Measurements from ENCODE around the gene MSH3. TPM values are rescaled to one million over a fixed set of nuclear protein-coding genes. Genes with fewer than 3 reads are reported as not detected.

The MSH3 gene
- total and polyA plus RNA-seq, 2 of the 8 experiments (the other 6 are each of a cell fraction or from before 2014, with no cell fraction given) = 3.6 to 22.6 TPM

DNA sequence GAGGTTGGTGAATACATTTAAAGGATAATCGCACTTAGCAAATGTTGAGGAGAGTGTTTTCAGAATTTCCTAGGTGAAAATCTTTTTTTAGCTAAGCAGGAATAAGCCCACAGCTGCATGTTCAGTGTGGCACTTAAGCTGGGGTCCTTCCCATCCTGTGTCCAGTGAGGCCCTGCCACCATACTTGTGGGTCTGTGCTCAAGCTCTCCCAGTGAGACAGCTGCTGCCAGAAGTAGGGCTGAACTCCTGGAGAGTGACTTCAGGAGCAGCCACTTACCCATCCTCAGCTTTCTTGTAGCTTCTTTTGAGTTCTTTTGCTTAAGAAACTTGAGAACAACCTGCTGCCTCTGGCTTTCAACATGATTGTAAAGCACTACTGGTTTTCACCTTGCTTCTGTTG, 110.3 kb downstream of the MSH3 start:
- Histone ChIP-seq H3K9ac (replicated peaks in 1 of 4; ENCODE audit: extremely low read depth in 1 of 4, low read depth in 3 of 4, low read length in 3 of 4) (no peak overlapping the region), H3K4me1 (replicated peaks in 1 of 4; ENCODE audit: control insufficient read depth in 3 of 4, insufficient read depth in 4 of 4, low read length in 3 of 4) (peaks cover 0 to 4% (median 0%) of the 10 kb centered on the region in 4 experiments; a peak in 1 of 7 replicates), H3K14ac (ENCODE audit: insufficient read length) (no peak overlapping the region), H4K8ac (ENCODE audit: extremely low read depth, insufficient read depth, low read length) (no peak overlapping the region), H2AK5ac (ENCODE audit: low read depth, low read length) (no peak overlapping the region), H3K4me2 (ENCODE audit: insufficient read depth in 1 of 2, low read depth in 2 of 2, low read length in 2 of 2) (no peak overlapping the region), H4K20me1 (replicated peaks in 1 of 2; ENCODE audit: control insufficient read depth in 1 of 2, insufficient read depth in 2 of 2, low read length in 2 of 2) (no peaks in the 10 kb centered on the region), H2BK5ac (ENCODE audit: low read depth, low read length) (no peak overlapping the region), H2BK15ac (ENCODE audit: low read length) (no peak overlapping the region), H3K79me2 (ENCODE audit: control insufficient read depth in 1 of 2, insufficient read depth in 2 of 2, low read length in 2 of 2) (no peaks in the 10 kb centered on the region), H3K79me1 (ENCODE audit: low read depth, low read length) (no peaks in the 10 kb centered on the region), H3K23ac (ENCODE audit: insufficient read length) (no peak overlapping the region), H3K9me3 (ENCODE audit: insufficient read depth in 2 of 2, low read depth in 1 of 2, low read length in 1 of 2) (no peaks in the 10 kb centered on the region), H3K18ac (ENCODE audit: extremely low read depth, low read length) (no peak overlapping the region), H2BK12ac (ENCODE audit: low read depth, low read length) (no peak overlapping the region), H2BK120ac (replicated peaks; ENCODE audit: low read depth, low read length) (no peak overlapping the region), H3K36me3 (ENCODE audit: control insufficient read depth in 2 of 4, insufficient read depth in 4 of 4, low read length in 3 of 4) (peaks cover 0 to 2% (median 0%) of the 10 kb centered on the region in 4 experiments; a peak in 1 of 8 replicates), H4K91ac (replicated peaks; ENCODE audit: insufficient read length, low read length) (no peak overlapping the region), H3K4ac (replicated peaks; ENCODE audit: insufficient read length, low read depth, low read length) (no peak overlapping the region), H3K27ac (ENCODE audit: low read depth, low read length) (no peak overlapping the region), H3K23me2 (ENCODE audit: low read depth, low read length) (no peaks in the 10 kb centered on the region), H3K56ac (replicated peaks; ENCODE audit: insufficient read length, low read depth, low read length) (no peak overlapping the region), H2AFZ (ENCODE audit: low read length) (no peak overlapping the region), H4K5ac (ENCODE audit: insufficient read length, low read depth, low read length) (no peak overlapping the region), H3K4me3 (ENCODE audit: extremely low read depth in 1 of 4, insufficient read depth in 2 of 4, low read depth in 3 of 4, low read length in 4 of 4) (no peak overlapping the region), H2BK20ac (ENCODE audit: low read length) (no peak overlapping the region), H3K27me3 (replicated peaks in 1 of 4; ENCODE audit: control insufficient read depth in 3 of 4, extremely low read depth in 1 of 4, insufficient read depth in 3 of 4, low read length in 3 of 4) (no peaks in the 10 kb centered on the region)
- CTCF ChIA-PET (ENCODE audit: partially characterized antibody) = interaction anchor here (0.7 kb wide), 1 partner anchor 1212 kb away, joined by 3 read pairs; no protein-coding TSS in a partner anchor
- TF ChIP-seq SP2 (IDR thresholded peaks at IDR 0.05; ENCODE audit: low read length) = no peak
- WGBS, 2 experiments (ENCODE audit: extremely low coverage in 1 of 2, insufficient coverage in 1 of 2, insufficient read length in 1 of 2, insufficient replicate concordance in 2 of 2, low coverage in 1 of 2, low lambda C conversion rate in 2 of 2, missing lambda C conversion rate in 1 of 2) = 89% methylated on average over 1 of the region's 1 CpG; no CpG with 5 or more reads in 1 of the 2 experiments
- FAIRE-seq (no peak), DNase-seq (ENCODE audit: low read depth in 1 of 2, low spot score in 2 of 2) (no peak)
- POLR2A ChIA-PET (ENCODE audit: partially characterized antibody) = interaction anchor here (0.6 kb wide), 1 partner anchor 448 kb away, joined by 3 read pairs; no protein-coding TSS in a partner anchor

All from H1 (cell line).